Activated naive CD8-positive, alpha-beta T cell treated with anti-CD3 and anti-CD28 coated beads, Interleukin-2, amount 50 U/mL, for 24 hours (primary cell): ENCODE results near the gene SLC35E1.

Experiments
- ATAC-seq: fragments of 150-1000 bp; cut with Tn5 transposase; one replicate; pipeline ENCODE4 v1.10.0; 2021
- DNase-seq: peaks from one replicate; pipeline ENCODE4 v3.0.0; 2021
- H3K27ac Mint-ChIP-seq: one replicate; pipeline ENCODE4 v1.8.0; 2021; ENCODE audit warnings: mild to moderate bottlenecking, mixed read lengths
- H3K27me3 Mint-ChIP-seq: one replicate; pipeline ENCODE4 v1.8.0; 2021; ENCODE audit warnings: mixed read lengths
- H3K36me3 Mint-ChIP-seq: one replicate; pipeline ENCODE4 v1.8.0; 2021; ENCODE audit warnings: low read depth, mixed read lengths
- H3K4me1 Mint-ChIP-seq: one replicate; pipeline ENCODE4 v1.8.0; 2021; ENCODE audit warnings: mixed read lengths
- H3K4me3 Mint-ChIP-seq: one replicate; pipeline ENCODE4 v1.8.0; 2021; ENCODE audit warnings: mild to moderate bottlenecking, moderate library complexity, mixed read lengths
- H3K9me3 Mint-ChIP-seq: one replicate; pipeline ENCODE4 v1.8.0; 2021; ENCODE audit warnings: mixed read lengths

SLC35E1 gene

DNA sequence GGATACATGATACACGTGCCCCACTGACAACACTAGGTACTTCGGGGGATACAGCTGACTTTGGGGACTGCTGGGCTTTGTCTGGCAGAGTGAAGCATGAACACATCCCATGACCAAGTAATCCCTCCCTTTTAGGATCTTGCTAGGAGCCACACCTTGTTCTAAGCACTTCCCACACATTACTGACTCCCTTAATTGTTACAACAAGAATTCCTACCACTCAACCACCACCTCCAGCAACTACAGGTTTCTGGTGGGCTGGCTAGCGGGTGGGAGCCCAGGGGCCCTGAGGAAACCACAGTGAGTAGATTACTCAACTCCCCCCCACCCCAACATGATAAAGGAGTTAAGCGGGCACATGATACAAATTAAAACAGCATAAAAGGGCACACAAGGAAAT is 7.2 kb upstream of the SLC35E1 start:
- DNase-seq (no peak), ATAC-seq (no peak)
- H3K4me3 Mint-ChIP-seq: no peak overlapping the region
- H3K4me1 Mint-ChIP-seq: peaks cover 55% of the 10 kb centered on the region
- no peaks in the 10 kb centered on the region for H3K27me3 Mint-ChIP-seq
- peaks cover 15% of the 10 kb centered on the region for H3K36me3 Mint-ChIP-seq
- H3K27ac Mint-ChIP-seq: peak overlapping the region; percentile 41
- no peaks in the 10 kb centered on the region for H3K9me3 Mint-ChIP-seq

DNA sequence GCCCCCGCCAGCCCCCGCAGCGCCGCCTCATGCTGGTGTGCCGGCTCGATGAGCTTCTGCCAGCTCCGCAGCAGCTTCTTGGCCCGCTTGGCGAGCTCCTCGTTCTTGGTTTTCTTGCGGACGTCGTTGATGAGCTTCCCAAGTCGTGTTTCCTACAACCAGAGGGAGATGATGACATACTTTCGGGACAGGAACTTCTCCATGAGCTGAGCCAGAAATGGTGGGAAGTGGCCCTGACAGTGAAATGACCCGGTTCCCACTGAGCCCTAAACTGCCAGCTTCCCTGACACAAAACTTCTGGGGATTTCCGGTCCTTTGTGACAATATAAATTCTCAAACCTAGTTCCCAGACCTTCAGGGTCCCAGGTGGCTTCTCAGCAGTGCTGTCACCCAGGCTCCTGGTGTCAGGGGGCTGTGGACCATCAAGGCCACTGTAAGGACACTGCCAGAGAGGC is 5.3 kb upstream of the SLC35E1 start:
- H3K27ac Mint-ChIP-seq: no peak overlapping the region
- H3K4me3 Mint-ChIP-seq: no peak overlapping the region
- H3K4me1 Mint-ChIP-seq: peaks cover 57% of the 10 kb centered on the region
- no peaks in the 10 kb centered on the region for H3K9me3 Mint-ChIP-seq
- H3K27me3 Mint-ChIP-seq: no peaks in the 10 kb centered on the region
- DNase-seq (no peak), ATAC-seq (no peak)
- H3K36me3 Mint-ChIP-seq: peaks cover 22% of the 10 kb centered on the region

GRCh38 chr19:16576690-16577530 is 4.7 kb upstream of the SLC35E1 start:
- DNase-seq (no peak), ATAC-seq (no peak)
- Mint-ChIP-seq H3K4me3 (no peak overlapping the region), H3K4me1 (peaks cover 57% of the 10 kb centered on the region), H3K9me3 (no peaks in the 10 kb centered on the region), H3K27ac (no peak overlapping the region), H3K36me3 (peaks cover 25% of the 10 kb centered on the region), H3K27me3 (no peaks in the 10 kb centered on the region)

GRCh38 chr19:16575861-16576689 is 3.9 kb upstream of the SLC35E1 start:
- H3K27me3 Mint-ChIP-seq: no peaks in the 10 kb centered on the region
- ATAC-seq: no peak
- H3K27ac Mint-ChIP-seq: peak overlapping the region; percentile 39
- no peak for DNase-seq
- H3K9me3 Mint-ChIP-seq: no peaks in the 10 kb centered on the region
- H3K4me3 Mint-ChIP-seq: no peak overlapping the region
- peaks cover 25% of the 10 kb centered on the region for H3K36me3 Mint-ChIP-seq
- H3K4me1 Mint-ChIP-seq: peaks cover 59% of the 10 kb centered on the region

GRCh38 chr19:16575282-16575681 is 3.1 kb upstream of the SLC35E1 start:
- no peak for DNase-seq
- no peak for ATAC-seq
- no peaks in the 10 kb centered on the region for H3K9me3 Mint-ChIP-seq
- H3K27me3 Mint-ChIP-seq: no peaks in the 10 kb centered on the region
- no peak overlapping the region for H3K4me3 Mint-ChIP-seq
- peak overlapping the region; percentile 99 for H3K27ac Mint-ChIP-seq
- H3K36me3 Mint-ChIP-seq: peaks cover 27% of the 10 kb centered on the region
- peaks cover 61% of the 10 kb centered on the region for H3K4me1 Mint-ChIP-seq

DNA sequence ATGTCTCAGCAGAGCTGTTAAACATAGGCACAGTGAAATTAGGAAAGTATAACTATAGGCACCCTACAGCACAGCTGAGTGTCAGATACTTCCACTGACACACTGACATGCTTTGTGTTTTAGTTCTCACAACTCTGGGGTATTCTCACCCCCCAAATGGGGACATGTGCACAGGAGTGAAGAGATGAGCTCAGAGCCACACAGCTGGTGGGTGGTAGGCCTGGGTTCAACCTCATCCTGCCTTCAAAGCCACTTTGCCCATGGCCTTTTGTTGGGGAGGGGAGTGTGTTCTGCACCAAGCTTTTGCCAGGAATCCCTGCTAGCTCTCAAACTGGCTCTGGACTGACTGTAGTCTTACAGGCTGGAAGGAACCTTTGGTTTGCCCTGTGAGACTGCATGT is 1.7 kb upstream of the SLC35E1 start:
- Mint-ChIP-seq H3K27ac (peak overlapping the region; percentile 99), H3K9me3 (no peaks in the 10 kb centered on the region), H3K36me3 (peaks cover 39% of the 10 kb centered on the region), H3K4me3 (peak overlapping the region; percentile 99), H3K27me3 (no peaks in the 10 kb centered on the region), H3K4me1 (peaks cover 52% of the 10 kb centered on the region)
- ATAC-seq (no peak), DNase-seq (no peak)

DNA sequence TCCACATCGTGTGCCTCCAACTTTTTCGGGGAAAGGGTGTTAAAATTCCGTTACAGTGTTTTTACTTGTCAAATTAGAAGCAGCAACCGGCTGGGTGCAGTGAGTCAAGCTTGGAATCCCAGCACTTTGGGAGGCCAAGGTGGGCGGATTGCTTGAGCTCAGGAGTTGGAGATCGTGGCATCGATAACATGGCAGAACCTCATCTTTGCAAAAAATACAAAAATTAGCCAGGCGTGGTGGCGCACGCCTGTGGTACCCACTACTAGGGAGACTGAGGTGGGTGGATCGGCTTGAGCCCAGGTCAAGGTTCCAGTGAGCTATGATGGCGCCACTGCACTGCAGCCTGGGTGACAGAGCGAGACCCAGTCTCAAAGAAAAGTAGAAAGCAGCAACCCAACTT is 1.1 kb upstream of the SLC35E1 start:
- H3K9me3 Mint-ChIP-seq: no peaks in the 10 kb centered on the region
- ATAC-seq (no peak), DNase-seq (no peak)
- no peaks in the 10 kb centered on the region for H3K27me3 Mint-ChIP-seq
- peaks cover 49% of the 10 kb centered on the region for H3K4me1 Mint-ChIP-seq
- peaks cover 38% of the 10 kb centered on the region for H3K36me3 Mint-ChIP-seq
- H3K4me3 Mint-ChIP-seq: peak overlapping the region; percentile 99
- peak overlapping the region; percentile 99 for H3K27ac Mint-ChIP-seq

DNA sequence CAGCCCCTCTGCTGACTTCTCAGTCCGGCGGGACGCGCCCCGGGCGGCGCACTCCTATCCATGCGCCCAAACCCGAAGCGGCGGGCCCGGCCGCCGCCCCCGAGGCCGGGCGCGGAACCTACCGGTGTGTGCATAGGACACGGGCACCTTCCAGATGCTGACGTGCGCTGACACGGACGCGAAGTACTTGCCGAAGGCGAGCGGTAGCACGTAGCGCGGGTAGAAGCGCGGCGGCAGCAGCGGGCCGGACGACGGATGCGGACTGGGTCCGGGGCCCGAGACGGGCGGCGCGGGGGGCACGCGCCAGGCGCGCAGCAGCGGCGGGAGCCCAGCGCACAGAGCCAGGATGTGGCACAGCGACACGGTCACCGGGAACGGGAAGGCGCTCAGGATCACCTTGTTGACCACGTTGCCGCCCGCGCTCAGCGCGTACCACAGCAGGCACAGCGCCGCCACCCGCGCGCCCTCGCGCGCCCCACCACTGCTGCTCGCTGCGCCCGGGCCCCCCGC is 338 bp downstream of the SLC35E1 start:
- ATAC-seq: peak; percentile 20
- H3K4me1 Mint-ChIP-seq: peaks cover 49% of the 10 kb centered on the region
- H3K4me3 Mint-ChIP-seq: peak overlapping the region; percentile 99
- H3K27ac Mint-ChIP-seq: peak overlapping the region; percentile 60
- H3K36me3 Mint-ChIP-seq: peaks cover 43% of the 10 kb centered on the region
- peak; percentile 50 for DNase-seq
- H3K27me3 Mint-ChIP-seq: no peaks in the 10 kb centered on the region
- H3K9me3 Mint-ChIP-seq: no peaks in the 10 kb centered on the region

DNA sequence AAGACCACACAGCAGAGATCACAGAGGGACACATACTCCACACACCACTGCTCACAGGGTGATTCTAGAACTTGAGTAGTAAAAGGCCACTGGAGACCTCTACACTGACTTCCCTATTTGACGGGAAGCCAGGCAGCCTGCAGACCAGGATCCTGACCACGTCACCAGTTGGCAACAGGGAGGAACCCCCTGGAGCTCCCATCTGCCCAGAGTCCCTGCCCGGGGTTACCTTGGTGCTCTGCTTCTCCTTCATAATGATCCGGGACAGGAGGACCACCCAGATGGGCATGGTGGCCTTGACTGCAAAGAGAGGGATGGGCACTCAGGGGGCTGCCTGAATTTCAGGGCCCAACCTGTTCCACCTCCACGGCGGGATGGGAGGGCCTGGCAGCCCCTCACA is 932 bp downstream of the SLC35E1 start:
- H3K27me3 Mint-ChIP-seq: no peaks in the 10 kb centered on the region
- H3K4me1 Mint-ChIP-seq: peaks cover 55% of the 10 kb centered on the region
- no peak for DNase-seq
- peaks cover 48% of the 10 kb centered on the region for H3K36me3 Mint-ChIP-seq
- no peak for ATAC-seq
- H3K4me3 Mint-ChIP-seq: peak overlapping the region; percentile 99
- H3K27ac Mint-ChIP-seq: peak overlapping the region; percentile 60
- H3K9me3 Mint-ChIP-seq: no peaks in the 10 kb centered on the region

DNA sequence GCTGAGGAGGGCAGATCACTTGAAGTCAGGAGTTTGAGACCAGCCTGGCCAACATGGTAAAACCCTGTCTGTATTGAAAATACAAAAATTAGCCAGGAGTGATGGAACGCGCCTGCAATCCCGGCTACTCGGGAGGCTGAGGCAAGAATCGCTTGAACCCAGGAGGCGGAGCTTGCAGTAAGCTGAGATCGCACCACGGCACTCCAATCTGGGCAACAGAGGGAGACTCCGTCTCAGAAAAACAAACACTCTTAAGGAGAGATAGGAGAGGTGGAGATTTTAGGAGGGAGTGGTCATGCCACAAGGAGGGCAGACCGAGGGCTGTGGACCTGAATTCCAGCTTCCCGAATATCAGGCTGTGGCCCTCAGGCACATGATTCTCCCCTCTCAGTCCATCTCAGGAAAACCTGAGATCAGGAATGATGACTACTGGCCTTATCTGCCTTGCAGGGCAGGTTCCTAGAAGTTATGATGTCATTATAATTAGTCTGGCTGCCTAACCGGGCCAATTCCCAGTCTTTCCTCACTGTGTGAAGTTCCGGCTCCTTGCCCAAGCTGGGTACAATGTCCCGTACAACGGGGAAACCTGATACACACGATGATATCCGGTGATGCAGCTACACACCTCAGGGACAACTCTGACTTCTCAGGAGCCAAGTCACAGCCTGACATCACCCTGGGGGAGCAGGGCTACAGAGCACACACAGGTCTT is 2.5 kb downstream of the SLC35E1 start:
- Mint-ChIP-seq H3K27me3 (no peaks in the 10 kb centered on the region), H3K4me3 (peak overlapping the region; percentile 99), H3K36me3 (peaks cover 53% of the 10 kb centered on the region), H3K27ac (no peak overlapping the region), H3K4me1 (peaks cover 55% of the 10 kb centered on the region), H3K9me3 (no peaks in the 10 kb centered on the region)
- DNase-seq (no peak), ATAC-seq (no peak)

DNA sequence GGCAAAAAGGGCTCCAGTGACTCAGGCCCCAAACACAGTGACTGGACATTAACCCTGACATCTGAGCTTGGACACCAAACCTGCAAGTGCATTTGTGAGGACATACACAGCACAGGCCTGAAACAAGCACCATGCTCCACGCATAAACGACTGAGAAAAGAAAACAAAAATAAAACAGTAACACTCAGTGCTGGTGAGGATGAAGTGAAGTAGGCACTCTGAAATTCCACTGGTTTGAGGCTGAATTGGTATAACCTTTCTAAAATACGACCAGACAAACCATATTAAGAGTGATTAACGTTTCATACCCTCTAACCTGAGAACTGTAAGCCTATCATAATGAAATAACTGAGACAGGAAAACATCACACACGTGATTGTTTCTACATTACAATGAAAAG is 5.5 kb downstream of the SLC35E1 start:
- Mint-ChIP-seq H3K4me1 (peaks cover 31% of the 10 kb centered on the region), H3K27ac (peak overlapping the region; percentile 93), H3K27me3 (no peaks in the 10 kb centered on the region), H3K4me3 (no peak overlapping the region), H3K9me3 (no peaks in the 10 kb centered on the region), H3K36me3 (peaks cover 60% of the 10 kb centered on the region)
- DNase-seq (no peak), ATAC-seq (no peak)

- Mint-ChIP-seq H3K27me3 (no peaks in the 10 kb centered on the region), H3K9me3 (no peaks in the 10 kb centered on the region), H3K4me1 (peaks cover 27% of the 10 kb centered on the region), H3K27ac (peak overlapping the region; percentile 93), H3K36me3 (peaks cover 66% of the 10 kb centered on the region), H3K4me3 (peak overlapping the region; percentile 57)
- ATAC-seq: peak; percentile 85
- peak; percentile 40 for DNase-seq
These were observed 6.1 kb downstream of the SLC35E1 start for GRCh38 chr19:16566161-16566560.

- Mint-ChIP-seq H3K27me3 (no peaks in the 10 kb centered on the region), H3K36me3 (peaks cover 65% of the 10 kb centered on the region), H3K9me3 (no peaks in the 10 kb centered on the region), H3K4me1 (peaks cover 17% of the 10 kb centered on the region), H3K27ac (peak overlapping the region; percentile 34), H3K4me3 (no peak overlapping the region)
- ATAC-seq (no peak), DNase-seq (no peak)
These were observed 7.4 kb downstream of the SLC35E1 start for GRCh38 chr19:16564842-16565241.

GRCh38 chr19:16562608-16563025 is 9.6 kb downstream of the SLC35E1 start:
- Mint-ChIP-seq H3K4me3 (no peak overlapping the region), H3K36me3 (peaks cover 59% of the 10 kb centered on the region), H3K27ac (no peak overlapping the region), H3K27me3 (no peaks in the 10 kb centered on the region), H3K4me1 (peaks cover 17% of the 10 kb centered on the region), H3K9me3 (no peaks in the 10 kb centered on the region)
- ATAC-seq (no peak), DNase-seq (no peak)
